HG03159 (cell line): ENCODE data around the gene IFI27.

Source experiments
- ATAC-seq: cut with Tn5 transposase; IDR thresholded peaks from one replicate; pipeline ENCODE4 v1.9.1; 2021; ENCODE audit warnings: mild to moderate bottlenecking, moderate library complexity; ENCODE audit not compliant: unreplicated experiment

IFI27 gene

GRCh38 chr14:94102768-94103482 is 7.6 kb upstream of the IFI27 start:
- no peak for ATAC-seq

- ATAC-seq = no peak
These were observed 6.9 kb upstream of the IFI27 start for GRCh38 chr14:94103554-94104150.

- ATAC-seq = no peak
These were observed 5.8 kb upstream of the IFI27 start for GRCh38 chr14:94104731-94105130.

- ATAC-seq = no peak
These were observed 653 bp upstream of the IFI27 start for GRCh38 chr14:94109915-94110250.

- no peak for ATAC-seq
These were observed 950 bp downstream of the IFI27 start for GRCh38 chr14:94111276-94112095.

- no peak for ATAC-seq
These were observed 2.1 kb downstream of the IFI27 start for GRCh38 chr14:94112513-94113063.

- no peak for ATAC-seq
These were observed 2.5 kb downstream of the IFI27 start for GRCh38 chr14:94113073-94113472.

GRCh38 chr14:94113490-94113889 is 3.0 kb downstream of the IFI27 start:
- no peak for ATAC-seq

- no peak for ATAC-seq
These were observed 3.5 kb downstream of the IFI27 start for GRCh38 chr14:94113908-94114588.

GRCh38 chr14:94114589-94115057 is 4.1 kb downstream of the IFI27 start:
- ATAC-seq = no peak

GRCh38 chr14:94115058-94115591 is 4.6 kb downstream of the IFI27 start:
- no peak for ATAC-seq

- ATAC-seq = no peak
These were observed 5.1 kb downstream of the IFI27 start for GRCh38 chr14:94115631-94116030.

- no peak for ATAC-seq
These were observed 6.2 kb downstream of the IFI27 start for GRCh38 chr14:94116701-94117100.

GRCh38 chr14:94117856-94118255 is 7.3 kb downstream of the IFI27 start:
- ATAC-seq = no peak

GRCh38 chr14:94119071-94119470 is 8.5 kb downstream of the IFI27 start:
- ATAC-seq = no peak

- ATAC-seq = no peak
These were observed 10.3 kb downstream of the IFI27 start for GRCh38 chr14:94120667-94121340.

GRCh38 chr14:94121485-94121884 is 10.9 kb downstream of the IFI27 start:
- ATAC-seq = no peak

- no peak for ATAC-seq
These were observed 11.9 kb downstream of the IFI27 start for GRCh38 chr14:94122438-94122837.

GRCh38 chr14:94123296-94123695 is 12.8 kb downstream of the IFI27 start:
- ATAC-seq = no peak

GRCh38 chr14:94123868-94124267 is 13.3 kb downstream of the IFI27 start:
- ATAC-seq = no peak
